ENCODE results near the gene KANSL1L.

GRCh38 chr2:209976698-209977385 is 194.4 kb downstream of the KANSL1L start:
- TF ChIP-seq CTCF (IDR thresholded peaks at IDR 0.05) (no peak), POLR2A (IDR thresholded peaks at IDR 0.05) (no peak)

Data from heart left ventricle (tissue), 13 donors.